ENCODE results near the gene BCL2L1.

The BCL2L1 gene

GRCh38 chr20:31722257-31723068 is at the start of gene BCL2L1:
Gene BCL2L1 (minus strand): TSS chr20:31722868. CDS start chr20:31722218, 650 bp downstream.
- no peak for DNase-seq (ENCODE audit: insufficient read length, low spot score)
- peak; percentile 52 for TF ChIP-seq CTCF (IDR thresholded peaks at IDR 0.05; ENCODE audit: insufficient read depth, missing control alignments)
- FAIRE-seq = no peak

- FAIRE-seq (no peak), DNase-seq (ENCODE audit: insufficient read length, low spot score) (no peak)
- no peak for TF ChIP-seq CTCF (IDR thresholded peaks at IDR 0.05; ENCODE audit: insufficient read depth, missing control alignments)
Observed at GRCh38 chr20:31770243-31770642, 47.6 kb upstream of the BCL2L1 start.

GRCh38 chr20:31769681-31770080 is 47.0 kb upstream of the BCL2L1 start:
- TF ChIP-seq CTCF (IDR thresholded peaks at IDR 0.05; ENCODE audit: insufficient read depth, missing control alignments) = no peak
- DNase-seq (ENCODE audit: insufficient read length, low spot score) = no peak
- no peak for FAIRE-seq

GRCh38 chr20:31767805-31768204 is 45.1 kb upstream of the BCL2L1 start:
- FAIRE-seq (no peak), DNase-seq (ENCODE audit: insufficient read length, low spot score) (no peak)

GRCh38 chr20:31764641-31765305 is 42.1 kb upstream of the BCL2L1 start:
- no peak for FAIRE-seq
- no peak for DNase-seq (ENCODE audit: insufficient read length, low spot score)
- TF ChIP-seq CTCF (IDR thresholded peaks at IDR 0.05; ENCODE audit: insufficient read depth, missing control alignments) = no peak

More at GRCh38 chr20:31767805-31768204, 45.1 kb upstream of the BCL2L1 start:
- no peak for TF ChIP-seq CTCF (IDR thresholded peaks at IDR 0.05; ENCODE audit: insufficient read depth, missing control alignments)

- no peak for TF ChIP-seq CTCF (IDR thresholded peaks at IDR 0.05; ENCODE audit: insufficient read depth, missing control alignments)
- no peak for DNase-seq (ENCODE audit: insufficient read length, low spot score)
- no peak for FAIRE-seq
Observed at GRCh38 chr20:31760519-31761240, 38.0 kb upstream of the BCL2L1 start.

All from D721Med (cell line).